ENCODE results near the gene MR1. TPM values are rescaled to one million over a fixed set of nuclear protein-coding genes. Genes with fewer than 3 reads are reported as not detected.

The MR1 gene
- total RNA-seq, 2 experiments from 2014 or later = 15.7 to 16.7 TPM

GRCh38 chr1:181023265-181024057 lies 10.3 kb upstream of the MR1 start:
- intact Hi-C loops (cut with micrococcal nuclease) = no loop called here
- CTCF ChIA-PET = interaction anchor here (0.7 to 2.7 kb wide), 6 partner anchors 9 to 118 kb away, joined by 3 to 18 read pairs (median 3); partner anchors contain the start of gene MR1
- DNase-seq (no peak), ATAC-seq (no peak)
- Mint-ChIP-seq H3K36me3 (ENCODE audit: low read depth) (peaks cover 17% of the 10 kb centered on the region), H3K4me3 (peak overlapping the region; percentile 97), H3K4me1 (ENCODE audit: low read depth) (peaks cover 31% of the 10 kb centered on the region), H3K9me3 (no peaks in the 10 kb centered on the region), H3K27me3 (no peaks in the 10 kb centered on the region), H3K27ac (peak overlapping the region; percentile 97)
- TF ChIP-seq CTCF (IDR thresholded peaks at IDR 0.05) = no peak
- POLR2A ChIA-PET = interaction anchor here (0.6 to 4.1 kb wide), 13 partner anchors 8 to 503 kb away, joined by 3 to 31 read pairs (median 10); partner anchors contain the start of genes IER5 and MR1

- H3K4me1 Mint-ChIP-seq (ENCODE audit: low read depth) = peaks cover 18% of the 10 kb centered on the region
- CTCF ChIA-PET = interaction anchor here (1.5 kb wide), 1 partner anchor 10 kb away, joined by 3 read pairs; no protein-coding TSS in a partner anchor
- POLR2A ChIA-PET = no interaction called here
- H3K27ac Mint-ChIP-seq = no peak overlapping the region
- no peak overlapping the region for H3K4me3 Mint-ChIP-seq
- no peaks in the 10 kb centered on the region for H3K27me3 Mint-ChIP-seq
- intact Hi-C loops (cut with micrococcal nuclease) = no loop called here
- no peaks in the 10 kb centered on the region for H3K36me3 Mint-ChIP-seq (ENCODE audit: low read depth)
- no peak for ATAC-seq
- TF ChIP-seq CTCF (IDR thresholded peaks at IDR 0.05) = no peak
- H3K9me3 Mint-ChIP-seq = no peaks in the 10 kb centered on the region
- DNase-seq = no peak
Observed at GRCh38 chr1:181028196-181028595, 5.6 kb upstream of the MR1 start.

GRCh38 chr1:181028615-181029014 lies 5.2 kb upstream of the MR1 start:
- intact Hi-C loops (cut with micrococcal nuclease) = no loop called here
- POLR2A ChIA-PET = no interaction called here
- CTCF ChIA-PET = interaction anchor here (1.5 kb wide), 1 partner anchor 10 kb away, joined by 3 read pairs; no protein-coding TSS in a partner anchor
- no peak for DNase-seq
- no peak for TF ChIP-seq CTCF (IDR thresholded peaks at IDR 0.05)
- no peak overlapping the region for H3K4me3 Mint-ChIP-seq
- no peaks in the 10 kb centered on the region for H3K36me3 Mint-ChIP-seq (ENCODE audit: low read depth)
- H3K4me1 Mint-ChIP-seq (ENCODE audit: low read depth) = peaks cover 17% of the 10 kb centered on the region
- no peaks in the 10 kb centered on the region for H3K9me3 Mint-ChIP-seq
- no peak overlapping the region for H3K27ac Mint-ChIP-seq
- H3K27me3 Mint-ChIP-seq = no peaks in the 10 kb centered on the region
- no peak for ATAC-seq

- Mint-ChIP-seq H3K4me3 (no peak overlapping the region), H3K36me3 (ENCODE audit: low read depth) (peaks cover 2% of the 10 kb centered on the region), H3K4me1 (ENCODE audit: low read depth) (peaks cover 42% of the 10 kb centered on the region), H3K27ac (peak overlapping the region; percentile 99), H3K27me3 (no peaks in the 10 kb centered on the region), H3K9me3 (no peaks in the 10 kb centered on the region)
- TF ChIP-seq CTCF (IDR thresholded peaks at IDR 0.05) = no peak
- intact Hi-C loops (cut with micrococcal nuclease) = no loop called here
- no peak for DNase-seq
- no peak for ATAC-seq
- POLR2A ChIA-PET = interaction anchor here (1.8 to 4.3 kb wide), 3 partner anchors 9 to 11 kb away, joined by 10 to 27 read pairs (median 14); partner anchors contain the start of gene STX6
- CTCF ChIA-PET = interaction anchor here (1.1 to 15.3 kb wide), 7 partner anchors 9 to 133 kb away, joined by 3 to 254 read pairs (median 5); partner anchors contain the start of gene STX6
Observed at GRCh38 chr1:181032535-181032934, 1.2 kb upstream of the MR1 start.

Data from activated CD8-positive, alpha-beta T cell treated with anti-CD3 and anti-CD28 coated beads for 36 hours (primary cell).